Fibroblast of pulmonary artery (primary cell): ENCODE data around the gene SACS.

ENCODE experiments used
- DNase-seq: peaks from one replicate; pipeline ENCODE4 v3.0.0-alpha.2; 2010; ENCODE audit warnings: low read depth
- H3K4me3 ChIP-seq: replicated peaks from 2 replicates; pipeline ENCODE4 v1.5.1; 2011; ENCODE audit warnings: low read depth, mild to moderate bottlenecking, control low read depth, low read length, moderate library complexity
- CTCF ChIP-seq: IDR thresholded peaks from 2 replicates; pipeline ENCODE4 v1.5.1; 2011; ENCODE audit warnings: mild to moderate bottlenecking, control low read depth, low read length, inconsistent platforms; ENCODE audit errors: missing control alignments

The SACS gene

GRCh38 chr13:23470790-23471614 is 37.5 kb upstream of the SACS start:
- TF ChIP-seq CTCF, result no peak
- H3K4me3 ChIP-seq, result no peak overlapping the region
- DNase-seq, result no peak

- TF ChIP-seq CTCF, result no peak
Measured at GRCh38 chr13:23469951-23470421, 36.5 kb upstream of the SACS start.

GRCh38 chr13:23468811-23469210 is 35.3 kb upstream of the SACS start:
- no peak for DNase-seq
- no peak overlapping the region for H3K4me3 ChIP-seq
- TF ChIP-seq CTCF, result no peak

More at GRCh38 chr13:23469951-23470421, 36.5 kb upstream of the SACS start:
- peak; percentile 28 for DNase-seq
- H3K4me3 ChIP-seq, result no peak overlapping the region

GRCh38 chr13:23467932-23468278 is 34.4 kb upstream of the SACS start:
- no peak overlapping the region for H3K4me3 ChIP-seq
- TF ChIP-seq CTCF, result no peak
- DNase-seq, result no peak

GRCh38 chr13:23467048-23467931 is 33.8 kb upstream of the SACS start:
- TF ChIP-seq CTCF, result no peak
- no peak for DNase-seq
- no peak overlapping the region for H3K4me3 ChIP-seq

- peak; percentile 87 for DNase-seq
- peak overlapping the region; percentile 52 for H3K4me3 ChIP-seq
- peak; percentile 59 for TF ChIP-seq CTCF
Measured at GRCh38 chr13:23466144-23467002, 32.9 kb upstream of the SACS start.
